Adrenal gland (tissue), 12 donors: ENCODE measurements around the gene RBM27. TPM values are rescaled to one million over a fixed set of nuclear protein-coding genes. Genes with fewer than 3 reads are reported as not detected.
A peak's percentile ranks its signal among the peaks of the same experiment; 100 is the strongest.
"Not testable (repeated sequence)": the region's sequence is repeated elsewhere in the genome, so short reads cannot be mapped to it uniquely, and the experiment has no call there.

Experiments
- DNase-seq, 7 donors: peaks; one replicate each; pipeline ENCODE4 v3.0.0-alpha.2; 2019 to 2020
- H3K27ac ChIP-seq, 5 donors: fragments of 200-600 bp; sonication (generic) in 4 of 5; 1 replicate in 3 of 5; 2 replicates in 2 of 5; pipeline versions ENCODE4 v1.5.1 to v1.8.0; 2016 to 2020; ENCODE audit warnings: mild to moderate bottlenecking in 1 of 5
- H3K27me3 ChIP-seq: fragments of 200-600 bp; 2 replicates; pipeline ENCODE4 v1.8.0; 2021
- H3K36me3 ChIP-seq, 2 donors: fragments of 200-600 bp; replicated peaks in 1 of 2; 1 replicate in 1 of 2; 2 replicates in 1 of 2; pipeline versions ENCODE4 v1.5.1 to v1.8.0; 2018 to 2022
- H3K4me1 ChIP-seq, 2 donors: fragments of 200-600 bp; replicated peaks in 1 of 2; 1 replicate in 1 of 2; 2 replicates in 1 of 2; pipeline versions ENCODE4 v1.5.1 to v1.8.0; 2018 to 2021
- H3K4me3 ChIP-seq, 4 donors: fragments of 200-600 bp; sonication (generic) in 3 of 4; one replicate each; pipeline ENCODE4 v1.5.1; 2016 to 2018
- H3K9me3 ChIP-seq, 3 donors: fragments of 200-600 bp; sonication (generic) in 1 of 3; replicated peaks in 1 of 3; 1 replicate in 2 of 3; 2 replicates in 1 of 3; pipeline versions ENCODE4 v1.5.1 to v1.8.0; 2016 to 2021
- POLR2A ChIP-seq, 2 donors: fragments of 450-650 bp; IDR thresholded peaks; one replicate each; pipeline ENCODE4 v1.6.1; 2017; ENCODE audit warnings: antibody characterized with exemption in 2 of 2, mild to moderate bottlenecking in 2 of 2, moderate library complexity in 1 of 2
- WGBS, 4 donors: extraction: QIAGEN DNeasy Blood & Tissue Kit in 2 of 4; methylation state at CpG; one replicate each; pipeline versions ENCODE4 v1.1.5 to v1.1.7; 2013 to 2017; 5-methylcytosine and 5-hydroxymethylcytosine counted together
- intact Hi-C, 2 donors: fragments of 100-400 bp; cut with DNase I; formaldehyde crosslinking; loops; one replicate each; pipeline versions ENCODE4 v1.14.1 to v1.15.0; 2022 to 2023
- polyA plus RNA-seq, 3 donors: library from polyadenylated mRNA; stranded (reverse); fragments of 200-250 nt in 2 of 3; fragments of 350-450 nt in 1 of 3; fragmentation: Illumina TruSeq in 1 of 3; extraction: RNeasy Lipid Tissue Mini Kit (QIAGEN cat#74804) in 1 of 3; gene quantifications; one replicate each; pipeline ENCODE4 v1.2.3, GENCODE V29; 2013 to 2014
- total RNA-seq, 9 donors: library from RNA; depleted of rRNA in 4 of 9; stranded (reverse); fragments of >200 nt in 4 of 9; fragments of 120-200 nt in 1 of 9; fragmentation: NEBNext Ultra II Directional in 1 of 9; extraction: Animal tissue kit (Norgen Biotek cat#: 25700) in 1 of 9; gene quantifications; one replicate each; pipeline versions ENCODE4 v1.1.0 to v1.2.4, GENCODE V29; 2013 to 2023
- TF ChIP-seq, protein P1 (sequence below), 6 experiments: fragments of 450-650 bp in 4 of 6; fragments of 200-600 bp in 2 of 6; sonication (generic) in 1 of 6; IDR thresholded peaks; 1 replicate in 5 of 6; 2 replicates in 1 of 6; pipeline versions ENCODE4 v1.5.1 to v1.8.0; 2016 to 2021; ENCODE audit warnings: antibody characterized with exemption in 6 of 6, mild to moderate bottlenecking in 2 of 6, moderate library complexity in 1 of 6
- donor health status: healthy with polysubstance abuse.
- donor health status: Bipolar disorder and iron deficiency.
- donor health status: DM: yes; HTN: yes; CAD: no.
- donor health status: DM: no; HTN: no; CAD: no.
- donor health status: DM: no; HTN: no; CAD: no.
- donor health status: DM: yes; HTN: yes; CAD: no.

RBM27 gene
- total and polyA plus RNA-seq, 12 donors: 3.5 to 19.6 (median 12.5) TPM

DNA sequence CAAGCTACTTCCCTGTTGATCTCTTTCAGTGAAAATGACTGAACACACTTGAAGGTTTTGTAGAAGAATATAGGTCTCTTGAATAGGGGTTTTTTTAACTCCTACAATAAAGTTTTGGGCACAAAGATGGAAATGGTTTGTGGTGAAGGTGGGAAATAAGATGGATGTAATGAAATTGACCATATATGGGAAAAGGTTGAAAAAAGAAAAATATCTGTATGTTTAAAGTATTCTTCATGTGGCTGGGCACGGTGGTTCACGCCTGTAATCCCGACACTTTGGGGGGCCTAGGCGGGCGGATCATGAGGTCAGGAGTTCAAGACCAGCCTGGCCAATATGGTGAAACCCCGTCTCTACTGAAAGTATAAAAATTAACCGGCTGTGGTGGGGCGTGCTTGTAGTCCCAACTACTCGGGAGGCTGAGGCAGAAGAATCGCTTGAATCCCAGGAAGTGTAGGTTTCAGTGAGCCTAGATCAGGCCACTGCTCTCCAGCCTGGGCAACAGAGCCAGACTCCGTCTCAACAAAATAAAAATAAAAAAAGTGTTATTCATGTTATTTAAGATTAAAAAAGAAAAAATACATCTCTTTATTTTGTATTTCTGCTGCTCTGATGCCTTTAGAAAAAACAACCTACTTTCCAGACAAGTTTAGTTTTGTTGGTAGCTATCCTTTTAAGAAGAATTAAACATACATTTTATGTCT, 2.2 kb downstream of the RBM27 start:
- TF ChIP-seq POLR2A (IDR thresholded peaks at IDR 0.05): no peak
- TF ChIP-seq, protein P1, sequence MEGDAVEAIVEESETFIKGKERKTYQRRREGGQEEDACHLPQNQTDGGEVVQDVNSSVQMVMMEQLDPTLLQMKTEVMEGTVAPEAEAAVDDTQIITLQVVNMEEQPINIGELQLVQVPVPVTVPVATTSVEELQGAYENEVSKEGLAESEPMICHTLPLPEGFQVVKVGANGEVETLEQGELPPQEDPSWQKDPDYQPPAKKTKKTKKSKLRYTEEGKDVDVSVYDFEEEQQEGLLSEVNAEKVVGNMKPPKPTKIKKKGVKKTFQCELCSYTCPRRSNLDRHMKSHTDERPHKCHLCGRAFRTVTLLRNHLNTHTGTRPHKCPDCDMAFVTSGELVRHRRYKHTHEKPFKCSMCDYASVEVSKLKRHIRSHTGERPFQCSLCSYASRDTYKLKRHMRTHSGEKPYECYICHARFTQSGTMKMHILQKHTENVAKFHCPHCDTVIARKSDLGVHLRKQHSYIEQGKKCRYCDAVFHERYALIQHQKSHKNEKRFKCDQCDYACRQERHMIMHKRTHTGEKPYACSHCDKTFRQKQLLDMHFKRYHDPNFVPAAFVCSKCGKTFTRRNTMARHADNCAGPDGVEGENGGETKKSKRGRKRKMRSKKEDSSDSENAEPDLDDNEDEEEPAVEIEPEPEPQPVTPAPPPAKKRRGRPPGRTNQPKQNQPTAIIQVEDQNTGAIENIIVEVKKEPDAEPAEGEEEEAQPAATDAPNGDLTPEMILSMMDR (IDR thresholded peaks at IDR 0.05): no peak
- H3K27me3 ChIP-seq: no peaks in the 10 kb centered on the region
- peaks cover 5 to 47% of the 10 kb centered on the region in 2 donors for H3K4me1 ChIP-seq
- H3K36me3 ChIP-seq: no peaks in the 10 kb centered on the region
- H3K4me3 ChIP-seq: no peak overlapping the region
- H3K27ac ChIP-seq: no peak overlapping the region
- no peak for DNase-seq
- no peaks in the 10 kb centered on the region for H3K9me3 ChIP-seq
- intact Hi-C loops: no loop called here
- WGBS, 4 donors: 78 to 89% (median 86%) methylated on average over 11 of the region's 11 CpGs

DNA sequence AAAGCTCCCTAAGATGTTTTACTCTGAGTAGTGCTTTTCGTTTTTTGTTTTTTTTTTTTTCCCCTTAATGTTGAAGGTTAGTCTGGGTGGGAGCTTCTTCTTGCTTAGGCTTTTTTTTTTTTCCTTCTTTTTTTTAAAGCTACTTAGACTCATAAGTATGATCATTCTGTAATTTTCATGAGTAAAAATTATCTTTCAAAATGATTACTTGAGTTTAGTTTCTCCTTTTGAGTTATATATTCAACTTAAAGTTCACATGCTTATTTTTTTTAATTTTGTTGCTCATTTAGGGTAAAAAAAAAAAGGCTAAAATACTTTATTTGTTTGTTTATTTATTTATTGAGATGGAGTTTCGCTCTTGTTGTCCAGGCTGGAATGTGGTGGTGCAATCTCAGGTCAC, 2.9 kb downstream of the RBM27 start:
- no peak for DNase-seq
- Histone ChIP-seq H3K36me3 (no peaks in the 10 kb centered on the region), H3K4me3 (no peak overlapping the region), H3K9me3 (no peaks in the 10 kb centered on the region), H3K27ac (no peak overlapping the region), H3K4me1 (peaks cover 5 to 47% of the 10 kb centered on the region in 2 donors), H3K27me3 (no peaks in the 10 kb centered on the region)
- WGBS, 4 donors: 58 to 61% (median 59%) methylated on average over 2 of the region's 2 CpGs
- no peak for TF ChIP-seq POLR2A (IDR thresholded peaks at IDR 0.05)
- TF ChIP-seq, protein P1 (IDR thresholded peaks at IDR 0.05): no peak
- intact Hi-C loops: no loop called here

DNA sequence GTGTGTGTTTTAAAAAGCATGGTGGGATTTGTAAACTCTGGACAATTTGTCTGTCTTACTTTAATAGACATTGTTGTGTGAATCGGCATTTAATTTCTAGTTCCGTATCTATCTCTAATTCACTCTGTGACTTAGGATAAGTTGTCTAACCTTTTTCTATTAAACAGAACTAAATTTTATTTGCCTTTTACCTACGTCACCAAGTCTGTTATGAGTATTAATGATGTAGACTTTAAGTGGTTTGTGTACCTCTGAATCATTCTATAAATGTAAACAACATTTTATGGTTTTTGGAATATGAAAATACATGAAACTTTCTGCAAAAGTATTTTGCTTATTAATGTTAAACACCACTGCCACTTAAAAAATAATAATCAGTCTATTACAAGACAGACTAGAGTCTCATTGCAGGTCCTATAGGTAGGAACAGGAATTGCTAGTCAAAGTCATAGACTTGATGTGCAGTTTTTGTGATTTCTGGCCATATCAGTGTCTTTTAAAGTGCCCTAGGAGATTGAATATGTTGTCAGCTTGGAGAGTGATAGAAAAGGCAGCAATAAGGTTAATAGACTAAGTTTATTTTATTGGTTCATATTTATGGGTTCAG, 5.6 kb downstream of the RBM27 start:
- WGBS, 4 donors: 90 to 95% (median 93%) methylated on average over 3 of the region's 3 CpGs
- no peaks in the 10 kb centered on the region for H3K9me3 ChIP-seq

DNA sequence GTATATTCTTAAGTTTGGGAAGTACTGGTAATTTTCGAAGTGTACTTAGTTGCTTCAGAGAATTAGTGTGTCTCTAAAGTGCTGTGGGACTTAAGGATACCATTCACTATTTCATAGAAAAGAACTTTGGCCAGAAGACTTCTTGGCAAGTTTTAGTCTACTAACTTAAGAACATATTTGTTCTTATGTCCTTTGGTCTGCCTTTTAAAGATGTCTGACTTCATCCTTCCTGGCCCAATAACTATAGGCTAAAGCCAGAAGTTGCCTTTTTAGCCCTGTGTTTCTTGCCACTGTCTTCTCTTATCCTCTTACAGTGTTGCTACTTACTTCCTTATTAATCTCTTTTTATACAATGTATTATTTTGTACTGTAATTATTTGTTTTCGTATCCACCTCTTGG, 6.3 kb downstream of the RBM27 start:
- Histone ChIP-seq H3K4me1 (peaks cover 10 to 52% of the 10 kb centered on the region in 2 donors), H3K27ac (no peak overlapping the region), H3K9me3 (no peaks in the 10 kb centered on the region), H3K36me3 (no peaks in the 10 kb centered on the region), H3K27me3 (no peaks in the 10 kb centered on the region), H3K4me3 (no peak overlapping the region)
- 91 to 97% (median 94%) methylated on average over 2 of the region's 2 CpGs for whole genome bisulfite sequencing, 4 donors
- no peak for TF ChIP-seq POLR2A (IDR thresholded peaks at IDR 0.05)
- TF ChIP-seq, protein P1 (IDR thresholded peaks at IDR 0.05): no peak
- intact Hi-C loops: no loop called here
- no peak for DNase-seq

More for the DNA sequence above, 5.6 kb downstream of the RBM27 start:
- intact Hi-C loops: no loop called here
- H3K27ac ChIP-seq: no peak overlapping the region
- H3K4me1 ChIP-seq: peaks cover 13 to 56% of the 10 kb centered on the region in 2 donors
- H3K4me3 ChIP-seq: no peak overlapping the region
- TF ChIP-seq, protein P1 (IDR thresholded peaks at IDR 0.05): peak in 1 of 6 experiments; percentile 15
- no peak for TF ChIP-seq POLR2A (IDR thresholded peaks at IDR 0.05)
- H3K27me3 ChIP-seq: no peaks in the 10 kb centered on the region
- DNase-seq: no peak
- no peaks in the 10 kb centered on the region for H3K36me3 ChIP-seq

DNA sequence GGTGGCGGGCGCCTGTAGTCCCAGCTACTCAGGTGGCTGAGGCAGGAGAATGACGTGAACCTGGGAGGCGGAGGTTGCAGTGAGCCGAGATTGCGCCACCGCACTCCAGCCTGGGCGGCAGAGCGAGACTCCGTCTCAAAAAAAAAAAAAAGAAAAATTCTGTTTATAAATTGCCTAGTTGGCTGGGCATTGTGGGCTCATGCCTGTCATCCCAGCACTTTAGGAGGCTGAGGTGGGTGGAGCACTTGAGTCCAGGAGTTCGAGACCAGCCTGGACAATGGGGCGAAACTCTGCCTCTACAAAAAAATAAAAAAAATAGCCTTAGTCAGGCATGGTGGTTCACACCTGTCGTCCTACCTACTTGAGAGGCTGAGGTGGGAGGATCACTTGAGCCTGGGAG, 7.4 kb downstream of the RBM27 start:
- H3K27me3 ChIP-seq, H3K9me3 ChIP-seq, H3K36me3 ChIP-seq, DNase-seq, H3K4me3 ChIP-seq, H3K27ac ChIP-seq, intact Hi-C loops: not testable (repeated sequence)
- WGBS, 4 donors: 93 to 98% (median 97%) methylated on average over 13 of the region's 13 CpGs
- H3K4me1 ChIP-seq: peaks cover 8 to 41% of the 10 kb centered on the region in 2 donors
